H9 (cell line): ENCODE measurements around the gene ARHGEF38. TPM values are rescaled to one million over a fixed set of nuclear protein-coding genes. Genes with fewer than 3 reads are reported as not detected.

Source experiments
- DNase-seq: peaks from one replicate; pipeline ENCODE4 v3.0.0-alpha.2; 2017
- H2AFZ ChIP-seq: one replicate; pipeline ENCODE4 v1.6.1; 2013; ENCODE audit warnings: mild to moderate bottlenecking, low read length, control low read depth, moderate library complexity
- H2AK5ac ChIP-seq: 2 replicates; pipeline ENCODE4 v1.6.1; 2013; ENCODE audit warnings: low read length, control low read depth, mixed read lengths; ENCODE audit not compliant: insufficient read length
- H2BK120ac ChIP-seq: one replicate; pipeline ENCODE4 v1.6.1; 2013; ENCODE audit warnings: low read depth, mild to moderate bottlenecking, low read length, control low read depth, inconsistent platforms; ENCODE audit not compliant: poor library complexity, severe bottlenecking
- H2BK12ac ChIP-seq: 2 replicates; pipeline ENCODE4 v1.6.1; 2013; ENCODE audit warnings: low read length, control low read depth, mixed read lengths, low read depth; ENCODE audit not compliant: insufficient read length
- H2BK15ac ChIP-seq: 2 replicates; pipeline ENCODE4 v1.6.1; 2013; ENCODE audit warnings: low read depth, low read length, control low read depth
- H2BK20ac ChIP-seq: one replicate; pipeline ENCODE4 v1.6.1; 2013; ENCODE audit warnings: low read depth, mild to moderate bottlenecking, low read length, control low read depth, inconsistent platforms; ENCODE audit not compliant: poor library complexity, severe bottlenecking
- H2BK5ac ChIP-seq: 2 replicates; pipeline ENCODE4 v1.6.1; 2013; ENCODE audit warnings: low read length, control low read depth, mixed read lengths; ENCODE audit not compliant: insufficient read length
- H3K14ac ChIP-seq: 2 replicates; pipeline ENCODE4 v1.6.1; 2013; ENCODE audit warnings: low read length, control low read depth; ENCODE audit not compliant: insufficient read depth
- H3K18ac ChIP-seq: 2 replicates; pipeline ENCODE4 v1.6.1; 2013; ENCODE audit warnings: low read depth, mild to moderate bottlenecking, mixed read lengths, low read length, control low read depth; ENCODE audit not compliant: insufficient read length
- H3K23ac ChIP-seq: 2 replicates; pipeline ENCODE4 v1.6.1; 2013; ENCODE audit warnings: low read length, control low read depth, mixed read lengths, low read depth; ENCODE audit not compliant: insufficient read length
- H3K23me2 ChIP-seq: 2 replicates; pipeline ENCODE4 v1.6.1; 2013; ENCODE audit warnings: low read depth, mild to moderate bottlenecking, mixed read lengths, low read length, control low read depth; ENCODE audit not compliant: insufficient read length, poor library complexity, severe bottlenecking
- H3K27ac ChIP-seq: 2 replicates; pipeline ENCODE4 v1.5.1; 2013; ENCODE audit warnings: low read length, control low read depth, mixed read lengths, low read depth; ENCODE audit not compliant: insufficient read length
- H3K27me3 ChIP-seq: 2 replicates; pipeline ENCODE4 v1.6.1; 2013; ENCODE audit warnings: low read length, control low read depth, inconsistent platforms; ENCODE audit not compliant: insufficient read depth
- H3K4ac ChIP-seq: 2 replicates; pipeline ENCODE4 v1.6.1; 2013; ENCODE audit warnings: low read depth, mild to moderate bottlenecking, control low read depth, inconsistent platforms, low read length, moderate library complexity
- H3K4me1 ChIP-seq: 2 replicates; pipeline ENCODE4 v1.6.1; 2013; ENCODE audit warnings: low read length, control low read depth, inconsistent platforms; ENCODE audit not compliant: insufficient read depth
- H3K4me2 ChIP-seq: 2 replicates; pipeline ENCODE4 v1.6.1; 2013; ENCODE audit warnings: low read length, control low read depth, mixed read lengths; ENCODE audit not compliant: insufficient read length, insufficient read depth
- H3K56ac ChIP-seq: 2 replicates; pipeline ENCODE4 v1.6.1; 2013; ENCODE audit warnings: low read depth, mild to moderate bottlenecking, mixed read lengths, low read length, control low read depth; ENCODE audit not compliant: insufficient read length
- H3K79me1 ChIP-seq: 2 replicates; pipeline ENCODE4 v1.6.1; 2013; ENCODE audit warnings: low read depth, mild to moderate bottlenecking, moderate library complexity, low read length, control low read depth, inconsistent platforms; ENCODE audit not compliant: insufficient read depth, poor library complexity, severe bottlenecking
- H3K79me2 ChIP-seq: 2 replicates; pipeline ENCODE4 v1.6.1; 2013; ENCODE audit warnings: low read length, control low read depth, inconsistent platforms; ENCODE audit not compliant: insufficient read depth
- H3K9ac ChIP-seq: 2 replicates; pipeline ENCODE4 v1.6.1; 2013; ENCODE audit warnings: low read length, control low read depth, mixed read lengths; ENCODE audit not compliant: insufficient read length; ENCODE audit errors: extremely low read depth
- H3K9me3 ChIP-seq: one replicate; pipeline ENCODE4 v1.6.1; 2013; ENCODE audit warnings: low read depth, low read length, inconsistent platforms; ENCODE audit not compliant: control insufficient read depth
- H3T11ph ChIP-seq: one replicate; pipeline ENCODE4 v1.6.1; 2013; ENCODE audit warnings: mild to moderate bottlenecking, low read length, control low read depth, inconsistent platforms
- H4K20me1 ChIP-seq: one replicate; pipeline ENCODE4 v1.6.1; 2013; ENCODE audit not compliant: control insufficient read depth, insufficient read length, insufficient read depth
- H4K5ac ChIP-seq: 2 replicates; pipeline ENCODE4 v1.6.1; 2013; ENCODE audit warnings: low read depth, mild to moderate bottlenecking, mixed read lengths, low read length, control low read depth; ENCODE audit not compliant: insufficient read length
- H4K8ac ChIP-seq: replicated peaks from 2 replicates; pipeline ENCODE4 v1.6.1; 2013; ENCODE audit warnings: low read length, control low read depth, mixed read lengths, low read depth; ENCODE audit not compliant: insufficient read length
- H4K91ac ChIP-seq: 2 replicates; pipeline ENCODE4 v1.6.1; 2013; ENCODE audit warnings: low read depth, mild to moderate bottlenecking, moderate library complexity, mixed read lengths, low read length, control low read depth; ENCODE audit not compliant: insufficient read length
- H3K27ac Mint-ChIP-seq, 3 experiments: 2 replicates in 2 of 3; 3 replicates in 1 of 3; pipeline ENCODE4 v1.8.0; 2020 to 2021; ENCODE audit warnings: mixed read lengths in 3 of 3, mild to moderate bottlenecking in 1 of 3, moderate library complexity in 1 of 3
- H3K27me3 Mint-ChIP-seq: 2 replicates; pipeline ENCODE4 v1.8.0; 2021; ENCODE audit warnings: low read depth, mild to moderate bottlenecking, moderate library complexity, mixed read lengths
- H3K36me3 Mint-ChIP-seq, 3 experiments: 2 replicates in 2 of 3; 3 replicates in 1 of 3; pipeline ENCODE4 v1.8.0; 2020 to 2021; ENCODE audit warnings: low read depth in 3 of 3, mixed read lengths in 3 of 3; ENCODE audit not compliant: insufficient read depth in 1 of 3
- H3K4me1 Mint-ChIP-seq, 2 experiments: 2 replicates each; pipeline ENCODE4 v1.8.0; 2020; ENCODE audit warnings: mixed read lengths in 2 of 2
- H3K4me3 Mint-ChIP-seq, 2 experiments: 2 replicates in 1 of 2; 3 replicates in 1 of 2; pipeline ENCODE4 v1.8.0; 2020 to 2021; ENCODE audit warnings: mild to moderate bottlenecking in 2 of 2, mixed read lengths in 2 of 2, moderate library complexity in 1 of 2
- H3K9me3 Mint-ChIP-seq, 2 experiments: 2 replicates in 1 of 2; 3 replicates in 1 of 2; pipeline ENCODE4 v1.8.0; 2020; ENCODE audit warnings: mild to moderate bottlenecking in 2 of 2, mixed read lengths in 2 of 2, moderate library complexity in 1 of 2
- total RNA-seq: library from RNA; stranded (reverse); gene quantifications from 2 replicates; pipeline ENCODE4 v1.2.1, GENCODE V29; 2021
- TF ChIP-seq, protein P1 (sequence below): fragments of 200-600 bp; sonication (generic); conservative IDR thresholded peaks from 3 replicates; pipeline ENCODE4 v1.8.0; 2021; ENCODE audit warnings: antibody characterized with exemption, mild to moderate bottlenecking

The ARHGEF38 gene
- total RNA-seq, 1 experiment from 2014 or later = not detected

DNA sequence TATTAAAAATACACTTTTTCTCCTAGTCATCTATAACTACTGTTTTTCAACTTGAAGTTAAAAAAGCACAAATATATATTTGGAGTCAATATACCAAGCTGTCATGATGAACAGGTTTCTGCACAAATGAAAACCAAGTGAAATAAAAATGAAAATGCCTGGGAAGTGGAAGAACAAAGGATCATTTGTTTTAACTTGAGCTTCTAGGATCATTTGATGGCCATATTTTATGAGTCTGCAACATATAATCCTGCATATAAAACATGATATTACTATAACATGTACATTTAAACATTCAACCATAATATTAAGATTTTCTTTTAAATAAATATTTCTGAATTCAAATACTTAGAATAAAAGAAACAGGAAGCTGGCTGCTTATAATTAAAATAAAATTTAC, 8.5 kb upstream of the ARHGEF38 start:
- Histone ChIP-seq H3K23me2 (no peaks in the 10 kb centered on the region), H3K4ac (no peak overlapping the region), H3K23ac (no peak overlapping the region), H4K20me1 (no peaks in the 10 kb centered on the region), H3K18ac (no peak overlapping the region), H2BK5ac (no peak overlapping the region), H2BK15ac (no peak overlapping the region), H2BK12ac (no peak overlapping the region), H3K14ac (no peak overlapping the region), H3K79me1 (no peaks in the 10 kb centered on the region), H3K56ac (no peak overlapping the region), H4K8ac (no peak overlapping the region), H3K9me3 (no peaks in the 10 kb centered on the region), H3K4me2 (no peak overlapping the region), H2AK5ac (no peak overlapping the region), H3K27me3 (no peaks in the 10 kb centered on the region; the same call in 1 of the 2 replicates), H3T11ph (no peak overlapping the region), H4K5ac (no peak overlapping the region), H4K91ac (no peak overlapping the region), H2BK20ac (no peak overlapping the region), H2BK120ac (no peak overlapping the region), H3K79me2 (no peaks in the 10 kb centered on the region), H3K4me1 (no peaks in the 10 kb centered on the region), H3K27ac (no peak overlapping the region), H3K9ac (no peak overlapping the region), H2AFZ (no peak overlapping the region)
- no peak overlapping the region for H3K27ac Mint-ChIP-seq
- TF ChIP-seq, protein P1, sequence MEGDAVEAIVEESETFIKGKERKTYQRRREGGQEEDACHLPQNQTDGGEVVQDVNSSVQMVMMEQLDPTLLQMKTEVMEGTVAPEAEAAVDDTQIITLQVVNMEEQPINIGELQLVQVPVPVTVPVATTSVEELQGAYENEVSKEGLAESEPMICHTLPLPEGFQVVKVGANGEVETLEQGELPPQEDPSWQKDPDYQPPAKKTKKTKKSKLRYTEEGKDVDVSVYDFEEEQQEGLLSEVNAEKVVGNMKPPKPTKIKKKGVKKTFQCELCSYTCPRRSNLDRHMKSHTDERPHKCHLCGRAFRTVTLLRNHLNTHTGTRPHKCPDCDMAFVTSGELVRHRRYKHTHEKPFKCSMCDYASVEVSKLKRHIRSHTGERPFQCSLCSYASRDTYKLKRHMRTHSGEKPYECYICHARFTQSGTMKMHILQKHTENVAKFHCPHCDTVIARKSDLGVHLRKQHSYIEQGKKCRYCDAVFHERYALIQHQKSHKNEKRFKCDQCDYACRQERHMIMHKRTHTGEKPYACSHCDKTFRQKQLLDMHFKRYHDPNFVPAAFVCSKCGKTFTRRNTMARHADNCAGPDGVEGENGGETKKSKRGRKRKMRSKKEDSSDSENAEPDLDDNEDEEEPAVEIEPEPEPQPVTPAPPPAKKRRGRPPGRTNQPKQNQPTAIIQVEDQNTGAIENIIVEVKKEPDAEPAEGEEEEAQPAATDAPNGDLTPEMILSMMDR = no peak
- no peaks in the 10 kb centered on the region for H3K36me3 Mint-ChIP-seq
- H3K27me3 Mint-ChIP-seq = peaks cover 97% of the 10 kb centered on the region
- H3K4me3 Mint-ChIP-seq = no peak overlapping the region
- H3K4me1 Mint-ChIP-seq = no peaks in the 10 kb centered on the region
- no peak for DNase-seq
- no peaks in the 10 kb centered on the region for H3K9me3 Mint-ChIP-seq
